HG03469 (cell line): ENCODE data around the gene TBXAS1.
A peak's percentile ranks its signal among the peaks of the same experiment; 100 is the strongest.

ENCODE experiments used
- ATAC-seq: cut with Tn5 transposase; IDR thresholded peaks from one replicate; pipeline ENCODE4 v1.9.1; 2021; ENCODE audit warnings: mild to moderate bottlenecking, moderate library complexity, moderate number of reproducible peaks; ENCODE audit not compliant: unreplicated experiment

Gene TBXAS1

DNA sequence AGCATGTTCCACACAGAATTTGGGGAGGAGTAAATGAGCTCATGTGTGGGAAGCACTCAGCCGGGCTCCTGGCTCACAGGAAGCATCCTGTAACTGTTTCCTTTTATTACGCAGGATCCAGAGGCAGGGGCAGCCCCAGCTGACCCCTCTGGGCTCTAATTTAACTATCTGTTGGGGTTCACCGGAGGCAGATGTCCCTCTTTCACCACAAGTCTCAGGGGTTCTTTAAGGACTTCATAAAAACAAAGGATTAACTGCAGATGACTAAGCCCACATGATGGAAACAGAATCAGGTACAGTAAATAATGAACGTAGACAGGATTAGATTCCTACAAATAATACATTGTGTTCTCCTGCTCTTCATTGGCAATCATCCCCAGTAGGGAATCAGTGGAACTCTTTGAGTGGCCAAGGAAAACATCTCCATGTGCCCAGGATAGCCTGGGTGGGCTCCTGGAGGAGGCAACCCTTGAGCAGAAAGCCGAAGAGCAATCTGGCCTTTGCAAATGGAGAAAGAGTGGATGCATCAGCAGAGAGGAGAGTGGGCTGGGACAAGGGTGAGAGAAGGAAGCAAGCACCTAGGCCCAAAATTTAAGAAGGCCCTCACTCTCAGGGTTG is 24.6 kb downstream of the TBXAS1 start:
- ATAC-seq, result no peak

DNA sequence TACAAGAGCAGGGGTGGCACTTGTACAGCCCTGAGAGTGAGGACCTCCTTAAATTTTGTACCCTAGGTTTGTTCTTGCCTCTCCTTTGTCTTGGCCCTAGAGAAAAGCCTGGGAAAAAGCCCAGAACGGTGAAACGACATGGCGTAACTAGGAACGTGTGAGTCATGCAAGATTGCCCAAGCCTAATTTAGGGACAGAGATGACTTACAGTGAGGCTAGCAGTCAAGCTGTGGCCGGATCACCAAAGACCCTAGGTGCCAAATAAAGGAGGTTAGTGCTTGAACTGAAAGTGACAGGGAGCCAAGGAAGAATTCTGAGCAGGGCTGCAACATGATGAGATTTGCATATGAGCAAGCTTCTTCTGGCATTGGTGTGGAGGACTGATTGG is 25.1 kb downstream of the TBXAS1 start:
- no peak for ATAC-seq

- ATAC-seq, result peak; percentile 15
These were observed 25.9 kb downstream of the TBXAS1 start for GRCh38 chr7:139854803-139855497.

DNA sequence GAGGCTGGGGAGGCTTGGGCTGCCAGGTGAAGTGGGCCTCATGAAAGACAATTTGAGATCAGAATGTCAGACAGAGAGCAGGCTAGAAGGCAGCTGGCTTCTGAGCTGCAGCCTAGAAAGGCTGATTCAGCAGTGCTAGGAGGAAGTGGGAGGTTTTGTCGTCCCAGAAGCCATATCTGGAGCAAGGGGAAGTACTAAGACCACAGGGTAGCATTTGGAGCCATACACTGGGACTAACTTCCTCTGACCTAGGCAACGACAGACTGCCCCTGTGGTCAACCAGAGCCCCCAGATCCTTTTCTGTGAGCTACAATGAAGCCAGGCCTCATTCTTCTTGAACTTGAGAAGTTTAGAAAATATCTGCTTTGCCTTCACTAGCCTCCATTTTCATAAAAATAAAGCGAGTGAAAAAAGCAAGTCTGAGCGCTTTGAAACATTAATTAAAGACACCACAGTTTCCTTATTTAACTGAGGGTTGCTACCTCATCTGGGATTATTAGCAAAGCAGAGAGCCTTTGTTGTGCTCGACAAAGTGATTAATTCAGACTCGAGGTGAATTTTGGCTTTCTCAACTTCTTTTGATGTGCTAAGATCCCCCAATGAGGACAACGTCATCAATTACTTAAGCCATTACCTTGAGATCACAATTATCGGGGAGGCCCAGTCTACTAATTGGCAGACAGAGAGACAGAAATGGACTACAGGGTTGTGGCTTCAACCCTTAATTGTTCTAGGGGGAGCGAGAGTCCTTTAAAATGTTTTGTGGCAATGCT is 26.6 kb downstream of the TBXAS1 start:
- ATAC-seq, result peak; percentile 68

DNA sequence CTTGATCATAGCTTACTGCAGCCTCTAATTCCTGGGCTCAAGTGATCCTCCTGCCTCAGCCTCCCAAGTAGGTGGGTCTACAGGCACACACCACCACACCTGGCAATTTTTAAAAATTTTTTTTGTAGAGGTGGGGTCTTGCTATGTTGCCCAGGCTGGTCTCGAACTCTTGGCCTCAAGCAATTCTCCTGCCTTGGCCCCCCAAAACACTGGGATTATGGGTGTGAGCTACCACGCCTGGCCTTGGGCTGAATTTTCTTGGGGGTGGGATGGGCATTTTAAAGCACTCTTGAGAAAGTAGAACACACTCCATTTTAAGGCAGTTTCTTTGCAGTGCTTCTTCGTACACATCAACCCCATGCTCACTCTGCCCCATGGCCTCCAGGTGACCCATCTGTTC is 28.7 kb downstream of the TBXAS1 start:
- ATAC-seq, result no peak

DNA sequence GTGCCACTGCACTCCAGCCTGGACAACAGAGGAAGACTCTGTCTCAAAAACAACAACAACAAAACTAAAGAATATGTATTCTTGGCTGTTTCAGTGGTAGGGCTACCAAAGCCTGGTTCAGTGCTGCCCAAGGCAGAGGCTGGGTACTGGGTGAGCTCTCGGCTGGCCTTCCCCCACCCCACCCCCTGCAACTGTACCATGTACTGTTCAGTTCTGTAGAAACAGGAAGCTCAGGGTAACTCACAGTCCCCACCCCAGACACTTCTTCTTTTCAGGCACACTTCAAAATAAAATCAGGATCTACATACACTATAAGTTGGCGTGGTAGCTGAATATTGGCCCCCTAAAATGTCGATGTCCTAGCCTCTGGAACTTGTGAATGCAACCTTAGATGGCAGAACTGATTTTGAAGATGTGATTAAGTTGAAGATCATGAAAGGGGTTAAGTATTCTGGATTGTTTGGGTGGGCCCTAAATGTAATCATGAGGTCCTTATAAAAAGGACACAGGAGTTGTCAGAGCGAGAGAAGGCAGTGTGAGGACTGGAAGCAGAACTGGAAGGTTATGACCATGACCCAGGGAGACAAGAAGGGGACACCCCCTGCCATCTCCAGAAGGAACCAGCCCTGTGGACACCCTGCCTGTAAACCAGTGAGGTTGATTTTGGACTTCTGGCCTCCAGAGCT is 31.2 kb downstream of the TBXAS1 start:
- no peak for ATAC-seq

DNA sequence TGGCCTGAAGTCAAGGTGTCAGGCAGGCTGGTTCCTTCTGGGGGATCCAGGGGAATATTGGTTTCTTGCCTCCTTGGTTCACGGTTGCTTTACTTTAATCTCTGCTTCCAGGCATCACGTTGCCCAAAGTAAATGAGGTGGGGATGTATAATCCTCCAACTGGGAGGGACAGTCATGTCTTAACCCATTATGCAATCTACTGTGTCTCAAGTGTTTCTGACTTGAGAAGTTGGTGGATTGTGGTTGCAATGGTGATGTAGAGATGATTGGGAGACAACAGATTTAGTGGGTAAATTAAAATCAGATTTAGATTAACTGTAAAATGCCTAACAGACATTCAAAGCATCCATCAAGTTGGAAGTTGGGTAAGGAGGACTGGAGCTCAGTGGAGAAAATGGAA is 32.7 kb downstream of the TBXAS1 start:
- ATAC-seq, result no peak

DNA sequence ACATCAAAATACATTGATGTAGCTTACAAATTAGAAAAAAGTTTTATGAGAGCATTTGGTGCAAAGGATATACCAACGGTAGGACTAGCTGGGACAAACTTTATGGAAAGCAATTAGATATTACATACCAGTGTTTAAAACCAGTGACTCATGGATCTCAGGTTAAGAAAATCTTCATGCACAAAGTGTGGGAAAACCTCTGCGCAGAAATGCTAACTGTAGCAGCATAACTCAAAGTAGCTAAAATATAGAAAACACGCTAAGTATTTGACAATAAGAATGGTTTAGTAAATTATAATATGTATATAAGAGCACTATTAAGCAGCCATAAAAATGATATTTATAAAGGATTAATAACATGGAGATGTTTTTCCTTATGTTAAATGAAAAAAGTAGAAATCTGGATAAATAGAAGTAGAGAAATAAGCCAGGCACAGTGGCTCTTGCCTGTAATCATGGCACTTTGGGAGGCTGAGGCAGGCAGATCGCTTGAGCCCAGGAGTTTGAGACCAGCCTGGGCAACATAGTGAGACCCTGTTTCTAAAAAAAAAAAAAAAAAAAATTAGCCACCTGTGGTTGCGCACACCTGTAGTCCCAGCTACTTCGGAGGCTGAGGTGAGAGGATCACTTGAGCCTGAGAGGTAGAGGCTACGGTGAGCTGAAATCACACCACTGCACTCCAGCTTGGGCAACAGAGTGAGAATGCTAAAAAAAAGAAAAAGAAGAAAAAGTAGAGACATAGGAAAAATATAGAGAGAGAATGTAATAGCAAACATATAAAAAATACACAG is 37.2 kb downstream of the TBXAS1 start:
- ATAC-seq, result no peak

DNA sequence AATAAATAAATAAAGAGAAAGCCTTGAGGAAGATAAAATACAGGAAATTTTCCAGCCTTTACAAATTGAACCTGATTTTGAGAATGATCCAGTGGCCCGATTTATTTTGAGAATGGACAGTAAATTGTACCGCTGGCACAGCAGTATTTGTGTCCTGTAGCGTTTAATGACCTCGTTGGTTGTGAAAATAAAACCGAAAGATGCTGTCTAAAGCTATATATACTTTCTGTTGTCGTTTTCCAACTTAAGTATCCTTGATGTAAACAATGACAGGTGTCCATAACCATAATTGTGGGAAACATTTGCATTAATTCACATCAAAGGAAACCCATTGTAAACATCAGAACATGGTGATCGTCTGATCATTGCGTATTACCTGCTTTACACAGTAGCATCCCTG is 38.8 kb downstream of the TBXAS1 start:
- ATAC-seq, result no peak

- no peak for ATAC-seq
These were observed 40.8 kb downstream of the TBXAS1 start for GRCh38 chr7:139869886-139870285.

GRCh38 chr7:139870380-139870779 is 41.3 kb downstream of the TBXAS1 start:
- ATAC-seq, result no peak

DNA sequence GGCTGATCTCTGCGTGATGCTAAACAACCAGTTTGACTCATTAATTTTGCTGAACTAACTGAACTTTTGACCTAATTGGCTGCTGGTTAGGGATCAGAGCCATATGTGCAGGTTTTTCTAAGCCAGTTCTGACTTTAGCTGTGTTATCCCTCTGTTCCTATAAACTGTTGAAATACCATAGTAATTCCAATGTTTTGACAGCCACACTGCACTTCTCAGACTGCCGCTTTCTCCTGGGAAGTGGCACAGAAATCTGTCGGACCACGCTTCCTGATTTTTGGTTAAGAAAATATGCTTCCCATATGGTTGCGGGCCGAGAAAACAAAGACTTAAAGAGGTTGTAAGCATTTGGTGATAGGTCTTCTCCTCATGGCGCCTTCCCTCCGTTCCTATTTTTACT is 42.3 kb downstream of the TBXAS1 start:
- ATAC-seq, result no peak

DNA sequence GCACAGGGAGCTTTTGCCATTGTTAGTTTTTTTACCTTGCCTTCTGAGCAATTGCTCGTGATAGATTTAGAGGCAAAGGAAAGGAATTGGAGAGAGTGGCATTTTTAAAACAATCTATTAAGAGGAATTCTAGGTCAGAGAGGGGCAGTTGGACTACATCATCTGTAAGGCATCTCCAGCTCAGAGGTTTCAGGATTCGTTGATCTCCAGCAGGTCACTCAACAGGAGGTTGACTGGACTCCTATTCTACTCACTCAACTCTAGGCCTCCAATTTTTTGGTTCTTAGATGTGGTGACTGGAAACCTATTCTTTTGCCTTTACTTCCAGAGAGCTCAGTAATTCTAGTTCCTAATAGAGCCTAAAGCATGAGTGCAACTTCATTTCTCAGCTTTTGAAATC is 42.8 kb downstream of the TBXAS1 start:
- no peak for ATAC-seq

GRCh38 chr7:139873593-139874301 is 44.7 kb downstream of the TBXAS1 start:
- ATAC-seq, result no peak

GRCh38 chr7:139874302-139874629 is 45.2 kb downstream of the TBXAS1 start:
- no peak for ATAC-seq

DNA sequence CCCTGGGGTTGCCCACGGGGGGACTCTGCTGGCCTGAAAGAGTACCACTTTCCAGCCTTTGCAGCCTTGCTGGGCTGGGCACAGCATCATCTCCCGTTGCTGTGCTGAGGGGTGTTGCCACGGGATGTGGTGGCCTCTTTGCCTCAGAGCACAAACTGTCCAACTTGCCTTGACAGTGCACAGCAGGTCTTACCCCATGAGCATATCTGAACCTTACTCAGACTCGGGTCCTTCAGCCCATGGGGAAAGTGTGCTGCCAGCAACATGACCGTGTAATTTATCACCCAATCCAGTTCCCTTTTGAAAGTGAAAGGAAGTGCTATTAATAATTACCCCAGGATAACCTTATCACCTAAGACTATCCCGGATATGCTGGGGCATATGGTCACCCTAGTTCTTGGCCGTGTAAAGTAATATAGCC is 46.8 kb downstream of the TBXAS1 start:
- no peak for ATAC-seq

GRCh38 chr7:139876622-139877283 is 47.7 kb downstream of the TBXAS1 start:
- ATAC-seq, result no peak

DNA sequence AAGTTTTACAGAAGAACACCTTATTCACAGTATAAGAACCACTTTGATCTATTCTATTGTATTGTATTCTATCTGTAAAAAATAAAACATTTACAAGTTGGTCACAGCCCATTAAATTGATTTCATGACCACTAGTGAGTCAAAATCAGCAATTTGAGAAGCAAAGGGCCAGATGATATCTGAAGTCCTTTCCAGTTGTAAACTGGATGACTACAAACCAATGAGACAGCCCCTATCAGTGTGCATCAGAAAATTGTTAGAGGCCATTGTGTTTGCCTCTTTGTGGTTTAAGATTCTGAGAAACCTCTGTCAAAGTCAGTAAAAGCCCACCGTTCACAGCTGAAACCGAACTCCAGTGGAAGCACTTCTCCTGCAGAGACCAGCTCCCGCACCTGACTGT is 54.8 kb downstream of the TBXAS1 start:
- ATAC-seq, result no peak

DNA sequence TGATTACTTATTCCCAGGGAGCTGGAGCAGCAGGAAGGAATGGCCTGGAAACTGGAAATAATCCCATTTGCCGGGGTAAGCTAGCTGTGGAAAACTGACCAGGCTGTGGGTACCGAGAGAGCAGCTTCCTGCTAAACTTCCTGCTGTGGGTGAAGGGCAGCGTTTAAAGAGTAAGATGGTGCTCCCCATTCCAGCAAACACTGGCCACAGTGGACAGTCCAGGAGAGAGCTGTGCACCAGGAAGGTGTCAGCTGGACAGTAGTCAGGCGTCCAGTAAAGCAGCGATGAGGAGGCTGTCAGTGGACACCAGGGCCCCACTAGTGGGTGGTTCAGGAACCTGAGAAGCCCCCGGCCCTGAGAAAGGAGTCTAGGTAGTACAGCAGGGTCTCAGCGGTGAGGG is 55.4 kb downstream of the TBXAS1 start:
- no peak for ATAC-seq

DNA sequence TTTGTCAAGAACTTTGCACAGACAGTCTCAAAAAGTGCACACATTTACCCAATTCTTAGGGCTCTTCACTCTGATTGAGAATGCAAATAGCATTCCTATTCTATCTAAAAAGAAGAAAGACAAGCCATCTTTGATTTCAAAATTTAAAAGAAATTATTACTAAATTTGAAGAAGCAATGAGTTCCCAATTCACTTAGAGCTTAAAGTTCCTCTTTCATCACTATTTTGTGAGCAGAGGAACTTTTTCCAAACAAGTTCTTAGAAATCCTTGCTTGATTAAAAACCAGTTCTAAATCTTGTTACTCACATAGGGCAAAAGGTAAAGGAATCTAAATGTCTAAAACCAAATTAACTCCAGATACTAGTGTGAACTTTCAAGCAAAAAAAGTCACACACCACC is 56.4 kb downstream of the TBXAS1 start:
- no peak for ATAC-seq
